GM18507 (cell line): ENCODE measurements around the gene FBXO11.

Experiments used
- DNase-seq: peaks from one replicate; pipeline ENCODE4 v3.0.0; 2011; ENCODE audit warnings: low read depth; ENCODE audit not compliant: insufficient read length; ENCODE audit errors: extremely low spot score
- FAIRE-seq: peaks from 2 replicates; lab custom pipeline; 2011; peaks lifted over from hg19 to GRCh38; lab: Jason Lieb, UNC

Gene FBXO11

DNA sequence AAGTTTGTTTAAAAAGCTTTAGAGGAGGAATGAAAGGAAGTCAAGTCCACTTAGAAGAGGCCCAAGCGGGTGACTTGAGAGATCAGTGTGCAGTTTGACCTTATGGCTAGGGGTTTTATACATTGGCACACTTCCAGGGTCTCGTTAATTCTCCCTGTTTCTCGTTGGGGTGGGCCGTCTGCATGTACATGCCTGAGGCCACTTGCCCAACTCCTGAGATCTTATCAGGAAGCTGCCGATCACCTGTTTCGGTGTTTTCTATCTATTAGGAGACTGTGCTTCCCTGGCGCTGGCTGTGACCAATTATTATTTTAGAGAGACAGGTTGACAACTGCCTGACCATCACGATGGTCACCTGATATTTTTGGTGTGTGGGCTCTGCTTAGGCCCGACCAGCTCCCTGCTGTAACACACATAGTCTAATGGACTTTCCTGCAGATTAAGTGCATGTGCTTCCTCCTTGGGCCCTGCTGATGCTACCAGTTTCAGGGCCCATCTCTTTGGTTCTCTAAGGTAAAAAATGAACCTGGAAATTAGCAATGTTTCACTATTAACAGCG lies 154.4 kb downstream of the FBXO11 start:
- FAIRE-seq (no peak), DNase-seq (no peak)

DNA sequence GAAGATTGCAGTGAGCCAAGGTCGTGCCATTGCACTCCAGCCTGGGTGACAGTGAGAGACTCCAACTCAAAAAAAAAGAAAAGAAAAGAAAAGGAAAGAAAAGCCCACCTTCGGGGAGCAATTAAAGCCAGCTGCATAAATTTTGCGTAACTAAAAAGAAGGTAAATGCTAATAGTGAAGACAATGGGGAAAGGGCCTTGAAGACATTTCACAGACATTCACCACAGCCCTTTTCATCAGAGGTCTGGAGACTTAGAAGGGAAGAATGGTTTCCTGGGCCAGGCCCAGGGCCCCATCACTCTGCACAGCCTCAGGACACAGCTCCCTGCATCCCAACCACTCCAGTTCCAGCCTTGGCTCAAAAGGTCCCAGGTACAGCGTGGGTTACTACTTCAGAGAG lies 158.4 kb downstream of the FBXO11 start:
- no peak for FAIRE-seq
- DNase-seq = no peak

DNA sequence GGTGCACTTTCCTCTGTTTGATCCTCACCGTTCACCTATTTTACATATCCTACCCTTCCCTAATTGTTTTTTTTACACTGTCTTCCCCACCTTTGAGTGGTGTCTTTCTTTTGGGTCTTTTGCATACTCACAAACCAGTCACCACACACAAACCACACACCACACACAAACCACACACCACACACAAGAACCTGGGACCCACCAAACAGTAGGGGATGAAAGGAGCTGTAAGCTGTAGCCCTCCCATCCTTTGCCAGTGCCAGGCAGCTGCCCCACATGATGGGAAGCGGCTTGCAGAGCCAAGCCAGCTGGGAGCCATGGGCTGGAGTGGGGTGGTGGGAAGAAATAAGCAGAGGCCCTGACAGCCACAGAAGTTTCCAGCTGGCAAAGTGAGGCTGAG lies 162.2 kb downstream of the FBXO11 start:
- DNase-seq = no peak
- no peak for FAIRE-seq

DNA sequence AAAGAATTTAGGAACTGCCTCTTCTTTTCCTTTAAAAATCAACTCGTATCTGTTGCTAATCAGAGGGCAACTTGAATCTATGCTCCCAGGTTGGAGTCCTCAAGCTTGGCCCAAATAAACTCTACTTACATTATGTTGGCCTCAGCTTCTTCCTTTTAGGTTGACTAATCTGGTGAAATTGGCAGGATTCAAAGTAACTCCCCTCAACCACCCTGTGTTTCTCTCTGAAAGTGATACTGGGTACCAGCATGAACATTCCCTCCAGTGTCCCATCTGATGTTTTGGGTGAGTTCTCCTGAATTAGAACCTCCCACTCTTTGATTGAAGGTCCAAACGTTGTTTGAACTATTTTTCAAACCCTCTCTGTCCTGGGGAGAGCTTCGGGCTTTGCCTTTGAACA lies 164.7 kb downstream of the FBXO11 start:
- FAIRE-seq = peak; percentile 31

DNA sequence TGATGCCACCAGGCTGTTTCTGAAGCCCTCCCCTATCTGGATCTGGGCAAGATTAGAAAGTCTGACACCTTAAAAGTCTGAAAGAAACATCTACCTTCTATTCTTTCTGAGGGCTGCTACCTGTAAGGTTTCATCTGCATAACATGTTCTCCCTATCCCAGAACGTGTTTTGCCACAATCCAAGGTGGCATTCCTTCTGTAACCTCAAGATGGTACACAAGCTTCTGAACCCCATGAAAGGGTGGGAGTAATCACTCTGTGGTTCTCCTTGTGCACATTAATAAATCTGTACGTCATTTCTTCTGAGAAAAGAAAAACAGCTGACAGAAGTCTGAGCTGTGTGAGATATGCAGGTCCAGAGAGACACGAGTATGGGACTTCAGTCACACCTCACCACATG lies 165.2 kb downstream of the FBXO11 start:
- FAIRE-seq (no peak), DNase-seq (no peak)

More for the DNA sequence above, 164.7 kb downstream of the FBXO11 start:
- DNase-seq = no peak
